ENCODE data around the gene MAPT.

DNA sequence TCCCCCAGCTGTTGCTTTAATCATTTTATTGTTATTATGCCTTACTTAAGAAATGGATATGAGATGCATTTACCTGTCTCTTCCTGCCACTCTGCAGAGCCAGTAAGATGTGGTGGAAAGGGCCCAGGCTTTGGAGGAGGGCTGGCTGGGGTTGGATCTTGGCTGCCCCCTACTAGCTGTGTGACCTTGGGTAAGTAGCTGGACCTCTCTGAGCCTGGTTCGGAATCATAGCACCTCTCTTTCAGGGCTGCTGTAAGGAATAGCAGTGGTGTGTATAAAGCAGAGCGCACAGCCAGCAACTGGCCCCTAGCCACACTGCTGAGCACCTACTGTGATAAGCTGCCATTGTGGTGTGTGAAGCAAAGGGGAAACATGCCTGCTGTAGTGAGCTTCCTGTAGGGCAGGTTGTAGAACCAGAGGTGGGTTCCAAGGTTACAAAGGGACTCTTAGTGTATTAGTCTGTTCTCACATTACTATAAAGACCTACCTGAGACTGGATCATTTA lies 23.9 kb downstream of the MAPT start:
- TF ChIP-seq, protein P1, sequence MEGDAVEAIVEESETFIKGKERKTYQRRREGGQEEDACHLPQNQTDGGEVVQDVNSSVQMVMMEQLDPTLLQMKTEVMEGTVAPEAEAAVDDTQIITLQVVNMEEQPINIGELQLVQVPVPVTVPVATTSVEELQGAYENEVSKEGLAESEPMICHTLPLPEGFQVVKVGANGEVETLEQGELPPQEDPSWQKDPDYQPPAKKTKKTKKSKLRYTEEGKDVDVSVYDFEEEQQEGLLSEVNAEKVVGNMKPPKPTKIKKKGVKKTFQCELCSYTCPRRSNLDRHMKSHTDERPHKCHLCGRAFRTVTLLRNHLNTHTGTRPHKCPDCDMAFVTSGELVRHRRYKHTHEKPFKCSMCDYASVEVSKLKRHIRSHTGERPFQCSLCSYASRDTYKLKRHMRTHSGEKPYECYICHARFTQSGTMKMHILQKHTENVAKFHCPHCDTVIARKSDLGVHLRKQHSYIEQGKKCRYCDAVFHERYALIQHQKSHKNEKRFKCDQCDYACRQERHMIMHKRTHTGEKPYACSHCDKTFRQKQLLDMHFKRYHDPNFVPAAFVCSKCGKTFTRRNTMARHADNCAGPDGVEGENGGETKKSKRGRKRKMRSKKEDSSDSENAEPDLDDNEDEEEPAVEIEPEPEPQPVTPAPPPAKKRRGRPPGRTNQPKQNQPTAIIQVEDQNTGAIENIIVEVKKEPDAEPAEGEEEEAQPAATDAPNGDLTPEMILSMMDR (IDR thresholded peaks at IDR 0.05): no peak
- no peak for TF ChIP-seq POLR2AphosphoS5 (IDR thresholded peaks at IDR 0.05)
- TF ChIP-seq POLR2A (IDR thresholded peaks at IDR 0.05): no peak

Measured in prostate gland (tissue), 2 donors.